Measurements from ENCODE around the gene ADARB2. TPM values are rescaled to one million over a fixed set of nuclear protein-coding genes. Genes with fewer than 3 reads are reported as not detected.
"Not testable (repeated sequence)": the region's sequence is repeated elsewhere in the genome, so short reads cannot be mapped to it uniquely, and the experiment has no call there.

ADARB2 gene
- total RNA-seq, 1 donor from 2014 or later = not detected

DNA sequence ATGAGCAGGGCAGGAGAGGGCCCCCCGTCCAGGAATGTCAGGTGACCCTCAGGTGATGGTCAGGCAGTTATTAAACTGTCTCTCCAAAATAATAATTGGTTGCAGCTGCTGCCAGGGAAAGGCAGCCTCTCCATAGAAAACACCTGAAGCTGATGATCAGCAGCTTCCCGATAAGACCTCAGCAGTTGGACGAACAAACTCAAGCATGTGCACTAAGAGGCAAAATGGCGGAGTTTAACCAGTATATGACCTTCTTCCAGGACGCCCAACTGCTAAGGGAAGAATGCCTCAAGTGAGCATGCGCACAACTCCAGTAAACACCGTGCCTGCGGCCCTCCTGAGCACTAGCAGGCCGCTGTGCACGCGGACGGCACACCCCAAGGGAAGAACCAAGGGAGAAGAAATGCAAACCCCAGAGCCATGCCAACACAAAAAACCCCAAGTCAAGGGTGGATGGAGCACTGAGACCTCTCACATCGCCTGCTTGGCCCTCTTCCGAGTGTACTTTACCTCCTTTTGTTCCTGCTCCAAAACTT, 38.9 kb upstream of the ADARB2 start:
- no peaks in the 10 kb centered on the region for H3K9me3 ChIP-seq
- no peaks in the 10 kb centered on the region for H3K36me3 ChIP-seq
- DNase-seq (ENCODE audit: low spot score in 2 of 2) = no peak
- intact Hi-C loops (cut with DNase I) = no loop called here
- H3K27ac ChIP-seq = no peak overlapping the region
- TF ChIP-seq, protein P1, sequence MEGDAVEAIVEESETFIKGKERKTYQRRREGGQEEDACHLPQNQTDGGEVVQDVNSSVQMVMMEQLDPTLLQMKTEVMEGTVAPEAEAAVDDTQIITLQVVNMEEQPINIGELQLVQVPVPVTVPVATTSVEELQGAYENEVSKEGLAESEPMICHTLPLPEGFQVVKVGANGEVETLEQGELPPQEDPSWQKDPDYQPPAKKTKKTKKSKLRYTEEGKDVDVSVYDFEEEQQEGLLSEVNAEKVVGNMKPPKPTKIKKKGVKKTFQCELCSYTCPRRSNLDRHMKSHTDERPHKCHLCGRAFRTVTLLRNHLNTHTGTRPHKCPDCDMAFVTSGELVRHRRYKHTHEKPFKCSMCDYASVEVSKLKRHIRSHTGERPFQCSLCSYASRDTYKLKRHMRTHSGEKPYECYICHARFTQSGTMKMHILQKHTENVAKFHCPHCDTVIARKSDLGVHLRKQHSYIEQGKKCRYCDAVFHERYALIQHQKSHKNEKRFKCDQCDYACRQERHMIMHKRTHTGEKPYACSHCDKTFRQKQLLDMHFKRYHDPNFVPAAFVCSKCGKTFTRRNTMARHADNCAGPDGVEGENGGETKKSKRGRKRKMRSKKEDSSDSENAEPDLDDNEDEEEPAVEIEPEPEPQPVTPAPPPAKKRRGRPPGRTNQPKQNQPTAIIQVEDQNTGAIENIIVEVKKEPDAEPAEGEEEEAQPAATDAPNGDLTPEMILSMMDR (IDR thresholded peaks at IDR 0.05) = no peak
- no peaks in the 10 kb centered on the region for H3K4me1 ChIP-seq
- H3K27me3 ChIP-seq = no peaks in the 10 kb centered on the region
- no peak overlapping the region for H3K4me3 ChIP-seq

DNA sequence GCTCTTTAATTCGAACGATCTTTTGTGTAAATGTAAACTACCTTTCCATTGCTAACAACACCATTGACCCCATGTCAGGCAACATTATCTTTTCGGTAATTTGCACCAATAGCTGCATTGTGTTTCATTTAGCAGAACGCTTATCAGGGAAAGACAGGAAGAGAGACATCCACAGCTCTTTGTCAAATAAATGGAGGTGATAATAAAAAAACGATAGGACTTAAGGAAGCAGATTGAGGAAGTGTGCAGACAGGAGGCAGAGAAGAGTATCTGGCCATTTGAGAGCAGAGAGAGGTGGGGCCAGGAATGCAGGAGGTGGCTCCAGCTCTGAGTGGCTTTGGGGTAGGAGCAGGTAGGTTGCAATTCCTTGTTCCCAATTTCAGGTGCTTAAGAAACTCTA, 37.5 kb upstream of the ADARB2 start:
- intact Hi-C loops (cut with DNase I) = no loop called here
- no peak for DNase-seq (ENCODE audit: low spot score in 2 of 2)
- H3K4me3 ChIP-seq = no peak overlapping the region

DNA sequence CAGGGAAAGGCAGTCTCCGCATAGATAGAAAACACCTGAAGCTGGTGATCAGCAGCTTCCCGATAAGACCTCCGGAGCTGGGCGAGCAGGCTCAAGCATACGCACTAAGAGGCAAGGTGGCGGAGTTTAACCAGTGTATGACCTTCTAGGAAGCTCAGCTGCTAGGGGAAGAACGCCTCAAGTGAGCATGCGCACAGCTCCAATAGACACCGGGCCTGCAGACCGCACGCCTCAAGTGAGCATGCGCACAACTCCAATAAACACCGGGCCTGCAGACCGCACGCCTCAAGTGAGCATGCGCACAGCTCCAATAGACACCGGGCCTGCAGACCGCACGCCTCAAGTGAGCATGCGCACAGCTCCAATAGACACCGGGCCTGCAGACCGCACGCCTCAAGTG, 35.9 kb upstream of the ADARB2 start:
- DNase-seq (ENCODE audit: low spot score in 2 of 2); H3K9me3 ChIP-seq; H3K4me1 ChIP-seq; H3K27me3 ChIP-seq; H3K27ac ChIP-seq; H3K36me3 ChIP-seq; H3K4me3 ChIP-seq; intact Hi-C loops (cut with DNase I): not testable (repeated sequence)

More for the DNA sequence above, 37.5 kb upstream of the ADARB2 start:
- TF ChIP-seq, protein P1 (IDR thresholded peaks at IDR 0.05) = no peak
- H3K27me3 ChIP-seq = no peaks in the 10 kb centered on the region
- no peaks in the 10 kb centered on the region for H3K9me3 ChIP-seq
- H3K27ac ChIP-seq = no peak overlapping the region
- H3K36me3 ChIP-seq = no peaks in the 10 kb centered on the region
- no peaks in the 10 kb centered on the region for H3K4me1 ChIP-seq

- intact Hi-C loops (cut with DNase I) = no loop called here
- H3K36me3 ChIP-seq = no peaks in the 10 kb centered on the region
- H3K9me3 ChIP-seq = no peaks in the 10 kb centered on the region
- no peak overlapping the region for H3K27ac ChIP-seq
- H3K4me3 ChIP-seq = no peak overlapping the region
- no peaks in the 10 kb centered on the region for H3K4me1 ChIP-seq
- TF ChIP-seq, protein P1 (IDR thresholded peaks at IDR 0.05) = no peak
- DNase-seq (ENCODE audit: low spot score in 2 of 2) = no peak
- no peaks in the 10 kb centered on the region for H3K27me3 ChIP-seq
Measured at GRCh38 chr10:1766049-1766448, 28.7 kb upstream of the ADARB2 start.

DNA sequence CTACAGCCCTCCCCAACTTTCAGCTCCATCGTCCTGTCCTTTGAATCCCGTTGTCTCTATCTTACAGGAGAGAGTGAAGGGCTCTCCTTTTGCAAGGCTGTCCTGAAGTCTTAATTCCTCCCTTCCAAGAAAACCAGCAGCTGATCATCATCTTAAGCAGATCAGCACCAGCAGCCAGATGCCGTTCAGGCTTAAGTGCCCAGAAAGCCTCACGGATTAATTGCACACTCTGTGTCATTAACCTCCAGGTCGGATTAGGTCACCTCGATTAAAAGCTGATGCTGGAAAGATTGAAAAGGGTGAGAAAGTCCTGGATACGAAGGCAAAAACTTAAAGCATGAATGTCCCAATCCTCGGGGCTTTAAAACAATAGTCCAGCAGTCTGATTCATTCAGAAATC, 24.8 kb upstream of the ADARB2 start:
- H3K4me3 ChIP-seq = no peak overlapping the region
- intact Hi-C loops (cut with DNase I) = no loop called here
- TF ChIP-seq, protein P1 (IDR thresholded peaks at IDR 0.05) = no peak
- H3K27me3 ChIP-seq = no peaks in the 10 kb centered on the region
- H3K36me3 ChIP-seq = no peaks in the 10 kb centered on the region
- DNase-seq (ENCODE audit: low spot score in 2 of 2) = no peak
- no peaks in the 10 kb centered on the region for H3K4me1 ChIP-seq
- peaks cover 0 to 7% of the 10 kb centered on the region in 2 donors for H3K9me3 ChIP-seq
- H3K27ac ChIP-seq = no peak overlapping the region

GRCh38 chr10:1754506-1755153, 17.3 kb upstream of the ADARB2 start:
- H3K4me1 ChIP-seq = no peaks in the 10 kb centered on the region
- peaks cover 0 to 16% of the 10 kb centered on the region in 2 donors for H3K9me3 ChIP-seq
- no peaks in the 10 kb centered on the region for H3K36me3 ChIP-seq
- TF ChIP-seq, protein P1 (IDR thresholded peaks at IDR 0.05) = no peak
- H3K27me3 ChIP-seq = no peaks in the 10 kb centered on the region
- intact Hi-C loops (cut with DNase I) = no loop called here
- no peak for DNase-seq (ENCODE audit: low spot score in 2 of 2)
- H3K4me3 ChIP-seq = no peak overlapping the region
- no peak overlapping the region for H3K27ac ChIP-seq

All from ascending aorta (tissue), 2 donors.